ENCODE data around the gene ZDHHC8.

The ZDHHC8 gene

DNA sequence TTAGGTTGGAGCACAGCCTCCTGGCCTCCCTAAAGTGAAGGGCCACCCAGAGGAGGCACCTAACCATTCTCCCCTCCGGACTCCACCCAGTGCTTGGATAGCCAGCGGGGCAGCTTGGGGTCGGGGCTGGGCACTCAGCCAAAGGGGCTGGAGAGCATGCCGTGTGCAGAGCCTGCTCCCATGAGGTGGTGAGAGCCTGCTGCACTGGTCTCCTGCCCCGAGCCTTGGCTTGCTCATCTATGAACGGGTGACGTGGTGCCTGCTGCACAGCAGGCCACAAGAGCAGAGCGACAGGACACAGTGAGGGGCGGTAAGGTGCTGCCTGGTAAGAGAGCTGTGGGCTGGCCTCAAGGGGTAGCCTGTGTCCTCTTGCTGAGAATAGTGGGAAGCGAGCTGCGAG, 33.3 kb downstream of the ZDHHC8 start:
- no peak for DNase-seq

GRCh38 chr22:20165421-20165820, 33.8 kb downstream of the ZDHHC8 start:
- no peak for DNase-seq

DNA sequence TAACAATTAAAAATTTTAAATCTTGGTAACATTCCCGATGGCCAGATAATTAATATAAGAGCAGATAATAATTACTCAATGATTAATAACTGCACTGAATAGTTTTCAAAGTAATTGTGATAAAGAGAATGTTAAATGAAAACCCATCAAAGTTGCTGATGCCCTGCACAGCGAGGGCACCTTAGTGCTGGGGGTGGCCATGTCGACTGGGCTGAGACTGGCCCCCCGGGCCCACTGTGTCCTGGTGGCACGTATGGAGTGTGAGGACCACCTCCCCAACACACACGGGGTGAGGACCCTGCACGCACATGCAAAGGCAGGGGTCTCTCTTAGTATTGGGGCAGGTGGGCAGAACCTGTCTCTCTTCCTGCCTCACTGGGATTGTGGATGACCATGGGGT, 34.3 kb downstream of the ZDHHC8 start:
- no peak for DNase-seq

DNA sequence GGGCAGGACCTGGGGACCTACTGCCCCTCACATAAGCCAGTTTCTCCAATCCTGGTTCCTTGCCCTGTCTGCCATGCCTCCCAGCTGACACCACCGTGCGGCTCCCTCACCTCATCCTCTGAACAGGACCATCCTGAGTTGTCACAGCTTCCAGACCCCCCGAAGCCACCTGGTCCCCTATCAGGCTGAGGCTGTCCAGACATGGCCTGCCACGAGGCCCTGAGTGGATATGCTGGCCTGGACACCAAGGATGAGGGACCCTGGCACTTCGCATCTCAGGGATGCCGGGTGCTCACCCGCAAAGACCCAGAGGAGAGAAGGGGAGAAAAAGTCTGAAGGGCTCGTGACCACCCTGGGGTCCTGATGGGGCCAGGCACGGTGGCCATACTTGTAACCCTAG, 35.1 kb downstream of the ZDHHC8 start:
- DNase-seq: no peak

GRCh38 chr22:20167643-20168322, 36.2 kb downstream of the ZDHHC8 start:
- no peak for DNase-seq

DNA sequence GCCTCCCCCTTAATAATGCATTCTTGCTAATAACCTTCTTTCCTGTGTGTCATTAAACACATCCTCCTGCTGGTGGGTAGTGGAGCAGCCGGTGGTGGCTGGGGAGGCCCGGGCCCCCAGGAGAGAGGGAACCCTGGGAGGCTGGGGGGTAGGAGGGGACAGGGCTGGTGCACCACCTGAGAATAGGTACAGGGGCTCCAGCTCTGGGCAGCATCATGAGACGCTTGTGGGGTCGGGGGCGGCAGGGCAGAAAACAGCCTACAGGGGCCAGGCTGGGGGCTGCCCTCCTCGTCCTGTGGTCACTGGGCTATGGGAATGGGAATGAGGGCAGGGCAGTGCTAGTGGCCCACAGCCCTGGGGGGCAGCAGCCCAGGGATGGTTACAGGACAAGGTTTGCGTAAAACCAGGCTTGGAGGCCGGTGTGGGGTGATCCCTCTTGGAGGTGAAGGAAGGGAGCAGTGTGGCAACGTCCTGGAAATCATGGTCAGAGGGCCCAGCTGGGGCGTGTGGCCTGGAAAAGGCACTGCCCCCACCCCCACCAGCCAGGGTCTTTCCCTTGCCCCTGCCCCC, 37.7 kb downstream of the ZDHHC8 start:
- no peak for DNase-seq

DNA sequence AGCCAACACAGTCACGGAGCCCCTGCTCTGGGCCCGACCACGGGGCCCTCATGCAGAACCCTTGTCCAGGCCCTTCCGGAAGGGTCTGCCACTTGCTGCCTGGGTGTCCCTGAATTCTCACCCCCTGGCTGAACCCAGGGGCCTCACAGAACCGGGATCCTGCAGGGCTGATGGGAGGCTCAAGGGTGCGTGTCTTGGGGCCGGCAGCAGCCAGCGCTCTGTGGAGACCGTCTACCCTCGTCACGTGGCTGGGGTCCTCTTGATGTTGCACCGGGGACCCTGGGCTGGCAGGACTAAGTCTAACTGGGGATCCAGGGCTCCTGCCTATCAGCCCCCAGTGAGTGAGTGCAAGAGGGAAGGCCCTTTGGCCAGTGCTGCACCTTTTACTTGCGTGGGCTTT, 38.6 kb downstream of the ZDHHC8 start:
- no peak for DNase-seq

GRCh38 chr22:20171288-20172140, 39.9 kb downstream of the ZDHHC8 start:
- no peak for DNase-seq

DNA sequence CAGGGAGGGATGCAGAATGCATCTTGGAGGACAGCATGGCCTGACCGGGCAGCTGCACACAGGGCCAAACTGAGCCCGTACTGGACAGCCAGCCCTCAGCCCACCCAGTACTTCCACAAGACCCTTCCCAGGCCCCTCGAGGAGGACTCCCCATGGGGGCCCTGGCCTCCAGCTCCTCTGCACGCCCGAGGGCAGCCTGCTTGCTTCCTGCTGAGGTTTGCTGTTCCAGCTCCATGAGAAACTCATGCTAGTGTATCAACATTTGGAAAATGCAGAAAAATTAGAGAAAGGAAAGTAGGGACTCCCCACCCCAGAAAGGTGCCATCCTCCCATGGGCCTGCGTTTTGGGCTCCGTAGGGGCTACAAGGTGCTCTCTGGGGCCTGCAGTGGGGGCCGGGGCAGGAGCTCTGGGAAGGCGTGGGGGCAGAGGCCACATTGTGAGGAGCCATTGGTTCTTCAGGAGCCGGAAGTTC, 40.6 kb downstream of the ZDHHC8 start:
- DNase-seq: no peak

DNA sequence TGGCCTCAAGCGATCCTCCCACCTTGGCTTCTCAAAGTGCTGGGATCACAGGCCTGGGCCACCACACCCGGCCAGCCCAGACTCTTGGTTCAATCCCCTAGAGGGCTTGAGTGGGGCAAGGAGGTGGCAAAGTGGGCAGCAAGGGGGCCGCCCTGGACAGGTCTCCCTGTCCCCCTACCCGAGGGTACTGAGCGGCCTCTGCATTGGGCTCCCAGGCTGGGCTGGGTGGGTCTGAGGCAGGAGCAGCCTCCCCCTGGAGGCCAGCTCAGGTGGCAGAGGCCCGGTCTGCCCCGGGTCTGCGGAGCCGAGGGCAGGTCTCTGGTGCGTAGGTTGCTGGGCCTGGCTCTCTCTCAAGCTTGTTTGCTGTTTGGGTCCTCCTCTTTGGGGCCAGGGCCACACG, 41.6 kb downstream of the ZDHHC8 start:
- no peak for DNase-seq

DNA sequence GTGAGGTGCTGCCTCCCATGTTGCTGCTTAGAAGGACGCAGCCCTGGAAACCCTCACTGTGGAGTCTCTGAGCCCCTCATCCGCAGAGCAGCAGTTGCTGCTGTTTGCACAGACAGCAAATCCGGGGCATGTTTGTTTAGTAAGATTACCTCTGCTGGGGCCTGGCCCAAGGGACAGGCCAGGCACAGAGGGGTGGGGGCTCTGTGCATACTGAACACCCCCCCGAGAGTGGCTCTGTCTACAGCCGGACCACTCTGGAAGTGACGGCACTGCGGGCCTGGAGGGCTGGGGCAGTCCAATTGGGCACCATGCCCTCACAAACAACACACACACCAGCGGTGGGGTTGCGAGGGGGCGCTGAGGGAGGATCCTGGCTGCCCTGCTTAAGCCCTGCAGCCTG, 42.2 kb downstream of the ZDHHC8 start:
- DNase-seq: no peak

DNA sequence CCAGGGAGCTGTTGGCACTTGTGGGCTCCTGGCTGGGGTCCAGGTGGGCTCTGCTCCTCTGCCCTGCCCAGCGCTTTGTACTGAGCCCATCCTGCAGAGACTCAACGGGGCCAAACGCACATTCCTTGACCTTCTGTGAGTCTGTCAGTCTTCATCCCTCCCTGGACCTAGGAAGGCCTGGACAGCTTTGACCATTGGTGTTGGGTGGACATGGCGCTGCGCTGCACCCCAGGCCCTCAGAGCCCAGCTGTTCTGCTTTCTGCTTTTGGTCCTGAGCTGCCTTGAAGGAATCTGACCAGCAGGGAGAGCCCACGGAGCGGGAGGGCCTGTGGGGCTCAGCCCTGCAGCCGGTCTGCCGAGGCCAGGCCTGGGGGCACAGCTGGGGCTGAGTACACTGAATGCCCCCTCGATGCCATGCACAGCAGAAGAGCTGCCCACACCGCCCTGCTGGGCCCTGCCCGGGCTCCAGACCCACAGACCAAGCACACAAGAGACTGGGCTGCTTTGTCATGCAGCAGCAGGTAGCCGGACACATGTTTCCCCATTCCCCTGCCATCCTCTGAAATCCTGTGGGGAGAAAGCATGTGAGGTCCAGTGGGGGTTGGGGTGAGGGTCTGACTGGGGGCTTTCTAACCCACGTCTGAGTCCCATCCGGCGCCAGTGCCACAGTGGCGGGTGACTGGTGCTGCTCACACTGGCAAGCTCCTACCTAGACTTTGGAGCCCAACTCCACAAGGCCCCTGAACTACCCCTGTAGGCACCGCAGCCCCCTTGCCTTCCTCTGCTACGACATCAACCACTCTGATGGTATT, 43.4 kb downstream of the ZDHHC8 start:
- no peak for DNase-seq

- DNase-seq: peak; percentile 8
Measured at GRCh38 chr22:20175597-20175900, 43.9 kb downstream of the ZDHHC8 start.

GRCh38 chr22:20176421-20177085, 44.9 kb downstream of the ZDHHC8 start:
- peak; percentile 12 for DNase-seq

DNA sequence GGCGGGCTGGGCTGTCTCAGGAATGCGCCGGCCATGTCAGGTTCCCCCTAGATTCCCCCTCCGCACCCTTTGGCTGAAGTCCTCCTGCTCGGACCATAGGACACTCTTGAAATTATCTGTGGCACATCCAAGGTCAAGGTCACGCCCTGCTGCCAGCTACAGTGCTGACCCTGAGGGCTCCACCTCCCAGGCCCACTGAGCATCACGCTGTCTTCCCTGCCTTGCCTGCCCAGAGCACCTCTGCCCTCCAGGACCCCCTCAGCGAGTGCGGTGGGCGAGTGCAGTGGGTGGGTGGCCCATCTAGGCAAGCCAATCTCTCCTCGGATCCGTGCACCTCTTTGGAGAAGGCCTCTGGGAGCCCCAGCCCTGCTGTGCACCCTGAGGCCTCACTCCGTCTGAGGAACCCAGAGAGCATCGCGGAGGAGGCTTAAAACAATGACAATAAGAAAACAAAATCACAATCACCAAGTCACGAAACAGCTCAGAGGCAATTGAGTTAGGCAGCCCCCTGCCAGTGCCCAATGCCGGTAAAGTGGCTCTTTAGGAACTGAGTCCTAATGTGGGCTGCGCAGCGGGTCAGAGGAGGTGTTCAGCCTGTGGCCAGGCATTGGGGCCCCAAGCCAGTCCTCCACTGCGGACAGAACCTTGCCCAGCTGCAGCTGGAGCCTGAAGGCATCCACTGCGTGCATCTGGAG, 45.8 kb downstream of the ZDHHC8 start:
- no peak for DNase-seq

GRCh38 chr22:20178075-20178914, 46.7 kb downstream of the ZDHHC8 start:
- DNase-seq: no peak

DNA sequence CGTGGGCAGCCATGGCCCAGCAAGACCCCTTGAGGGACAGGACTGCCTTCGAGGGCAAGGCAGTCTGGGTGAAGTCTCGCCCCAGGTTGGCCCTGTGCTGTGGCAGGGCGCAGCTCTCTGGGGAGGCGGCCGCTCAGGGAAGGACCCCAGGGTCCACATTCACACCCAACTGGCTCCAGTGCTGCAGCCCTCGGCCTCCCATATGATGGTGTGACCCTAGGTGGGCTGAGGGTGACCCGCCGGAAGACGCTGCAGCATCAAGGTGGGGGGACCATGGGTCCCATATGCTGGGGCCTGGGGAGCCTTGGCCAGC, 47.3 kb downstream of the ZDHHC8 start:
- no peak for DNase-seq

DNA sequence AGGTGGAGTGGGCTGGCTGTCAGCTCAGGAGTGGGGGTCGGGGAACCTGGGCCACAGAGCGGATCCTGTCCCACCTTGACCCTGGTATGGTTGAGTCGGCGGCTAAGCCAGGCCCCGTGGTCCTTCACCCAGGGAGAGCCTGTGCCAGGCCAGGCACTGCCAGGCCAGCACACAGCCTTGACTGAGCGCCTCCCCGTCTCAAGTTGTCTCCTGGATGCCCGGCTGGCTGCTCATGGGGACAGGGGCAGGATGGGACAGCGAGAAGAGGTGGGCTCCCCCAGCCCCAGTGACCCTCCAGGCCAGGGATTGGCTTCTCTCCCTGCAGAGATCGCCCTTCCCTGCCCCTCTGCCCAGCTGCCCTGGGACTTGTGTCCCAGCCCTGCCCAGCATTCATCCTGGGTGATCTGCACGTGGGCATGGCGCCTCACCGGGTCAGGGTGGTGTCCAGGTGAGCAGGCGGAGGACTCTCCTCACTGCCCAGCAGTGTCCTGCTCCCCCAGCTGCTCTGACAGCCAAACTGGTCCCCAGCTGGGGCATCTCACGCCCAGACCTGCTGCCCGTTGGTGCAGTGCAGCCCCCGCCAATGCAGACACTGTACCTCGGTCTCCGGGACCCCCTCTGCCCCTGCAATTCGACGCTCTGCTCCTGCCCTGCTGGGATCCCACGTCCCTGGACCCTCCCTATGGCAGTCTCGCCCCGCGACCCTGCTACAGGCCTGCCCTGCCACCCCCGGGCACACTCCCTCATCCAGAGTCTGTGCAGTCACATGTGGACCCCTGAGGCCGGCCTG, 48.0 kb downstream of the ZDHHC8 start:
- no peak for DNase-seq

DNA sequence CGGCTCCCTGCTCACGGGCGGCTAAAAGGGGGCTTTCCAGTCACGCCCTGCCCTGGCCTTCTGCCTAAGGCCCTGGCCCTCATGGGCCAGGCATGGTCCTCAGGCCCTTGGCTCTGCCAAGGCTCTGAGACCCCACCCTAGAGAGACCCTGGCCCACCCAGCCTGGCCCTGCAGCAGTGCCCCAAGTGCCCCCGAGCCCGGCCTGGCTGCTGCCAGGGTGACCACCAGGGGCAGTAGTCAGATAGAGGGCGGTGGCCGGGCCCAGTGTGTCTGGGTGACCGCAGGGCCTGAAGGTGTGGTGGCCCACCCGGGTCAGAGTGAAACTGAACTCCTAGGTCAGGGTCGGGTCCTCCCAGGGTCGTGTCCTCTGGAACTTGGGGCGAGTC, 48.6 kb downstream of the ZDHHC8 start:
- no peak for DNase-seq

DNA sequence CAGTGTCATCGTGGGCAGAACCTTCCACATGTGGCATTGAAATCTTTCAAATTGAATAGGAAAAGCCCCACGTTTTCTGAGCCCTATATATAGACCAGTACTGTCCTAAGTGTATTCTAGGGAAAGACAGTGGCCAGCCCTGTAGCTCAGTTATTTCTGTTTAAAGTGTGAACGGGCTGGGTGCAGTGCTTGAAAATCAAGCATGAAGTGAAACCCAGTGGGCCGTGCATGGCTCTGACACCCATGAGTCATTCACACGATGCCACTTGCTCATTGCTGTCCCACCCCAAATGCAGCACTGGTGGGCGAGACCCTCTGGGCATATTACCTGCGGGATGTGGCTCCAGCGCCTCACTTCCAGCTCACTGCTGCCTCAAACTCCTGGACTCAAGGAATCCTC, 49.0 kb downstream of the ZDHHC8 start:
- no peak for DNase-seq

Measured in NCI-H2171 treated with DMSO at 0.1 percent for 48 hours (cell line).